ENCODE measurements around the gene TPSD1.

DNA sequence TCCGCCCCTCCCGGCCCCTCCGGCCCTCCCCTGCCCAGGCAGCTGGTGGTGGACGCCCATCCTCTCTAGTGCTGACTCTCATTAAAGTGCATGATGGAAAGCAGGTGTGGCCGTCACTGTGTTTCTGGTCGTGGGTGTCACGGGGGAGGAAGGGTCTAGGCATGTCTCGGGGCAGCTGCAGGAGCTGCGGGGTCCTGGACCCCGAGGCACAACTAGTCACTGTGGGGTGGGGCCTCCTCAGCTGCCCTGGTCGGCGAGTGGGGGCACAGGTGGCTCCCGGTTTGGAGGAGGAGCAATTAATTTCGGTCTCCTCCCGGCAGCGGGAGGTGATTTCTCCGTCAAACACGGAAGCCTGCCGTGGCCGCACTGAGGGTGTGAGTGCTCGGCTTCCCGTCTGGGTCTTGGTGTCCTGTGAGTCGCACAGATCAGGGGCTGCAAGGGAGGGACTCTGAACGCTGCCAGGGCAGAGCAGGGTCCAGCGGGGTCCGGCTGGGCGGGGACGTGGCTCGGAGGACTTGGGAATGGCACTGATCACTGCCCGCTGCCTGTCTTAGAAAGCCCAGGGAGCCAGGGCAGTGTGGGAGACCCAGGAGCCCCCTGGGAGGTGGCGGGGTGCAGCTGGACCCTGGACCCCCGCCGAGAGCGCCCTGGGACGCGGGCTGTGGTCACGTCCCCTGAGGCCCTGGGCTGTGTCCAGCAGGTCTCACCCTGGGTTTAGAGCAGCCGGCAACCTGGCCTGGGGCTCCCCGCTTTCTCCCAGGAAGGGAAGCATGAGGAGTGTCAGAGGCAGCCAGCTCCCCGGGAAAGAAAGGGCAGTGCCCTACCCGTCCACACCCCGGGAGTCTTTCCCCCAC, 3.3 kb downstream of the TPSD1 start:
- TF ChIP-seq RAD21 (conservative IDR thresholded peaks at IDR 0.05 in 1 of 2, IDR thresholded peaks at IDR 0.05 in 1 of 2) (no peak), REST (IDR thresholded peaks at IDR 0.05) (no peak), POLR2A (IDR thresholded peaks at IDR 0.05; ENCODE audit: low read length) (no peak), BCL3 (IDR thresholded peaks at IDR 0.05) (no peak), BHLHE40 (IDR thresholded peaks at IDR 0.05; ENCODE audit: low read depth, low read length) (no peak), MAFK (IDR thresholded peaks at IDR 0.05; ENCODE audit: partially characterized antibody) (no peak), JUN (IDR thresholded peaks at IDR 0.05) (no peak), NPAS2 (CRISPR knock-in tag; IDR thresholded peaks at IDR 0.05; ENCODE audit: borderline replicate concordance) (no peak)
- TF ChIP-seq, protein P1, sequence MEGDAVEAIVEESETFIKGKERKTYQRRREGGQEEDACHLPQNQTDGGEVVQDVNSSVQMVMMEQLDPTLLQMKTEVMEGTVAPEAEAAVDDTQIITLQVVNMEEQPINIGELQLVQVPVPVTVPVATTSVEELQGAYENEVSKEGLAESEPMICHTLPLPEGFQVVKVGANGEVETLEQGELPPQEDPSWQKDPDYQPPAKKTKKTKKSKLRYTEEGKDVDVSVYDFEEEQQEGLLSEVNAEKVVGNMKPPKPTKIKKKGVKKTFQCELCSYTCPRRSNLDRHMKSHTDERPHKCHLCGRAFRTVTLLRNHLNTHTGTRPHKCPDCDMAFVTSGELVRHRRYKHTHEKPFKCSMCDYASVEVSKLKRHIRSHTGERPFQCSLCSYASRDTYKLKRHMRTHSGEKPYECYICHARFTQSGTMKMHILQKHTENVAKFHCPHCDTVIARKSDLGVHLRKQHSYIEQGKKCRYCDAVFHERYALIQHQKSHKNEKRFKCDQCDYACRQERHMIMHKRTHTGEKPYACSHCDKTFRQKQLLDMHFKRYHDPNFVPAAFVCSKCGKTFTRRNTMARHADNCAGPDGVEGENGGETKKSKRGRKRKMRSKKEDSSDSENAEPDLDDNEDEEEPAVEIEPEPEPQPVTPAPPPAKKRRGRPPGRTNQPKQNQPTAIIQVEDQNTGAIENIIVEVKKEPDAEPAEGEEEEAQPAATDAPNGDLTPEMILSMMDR (IDR thresholded peaks at IDR 0.05) = no peak

All from A549 (cell line).